ACC112 (cell line): ENCODE measurements around the gene MADD.

Experiments
- H2AFZ ChIP-seq: fragments of 200-600 bp; sonication (generic); one replicate; pipeline ENCODE4 v1.6.0; 2017; ENCODE audit warnings: antibody characterized with exemption, low read length; ENCODE audit not compliant: unreplicated experiment
- H3K27ac ChIP-seq: fragments of 200-600 bp; sonication (generic); 2 replicates; pipeline ENCODE4 v1.5.1; 2014; ENCODE audit warnings: low read depth, mild to moderate bottlenecking, antibody characterized with exemption, low read length, moderate library complexity
- H3K27me3 ChIP-seq: fragments of 200-600 bp; sonication (generic); 2 replicates; pipeline ENCODE4 v1.6.1; 2014; ENCODE audit warnings: mild to moderate bottlenecking, antibody characterized with exemption, low read length, moderate library complexity, mixed read lengths; ENCODE audit not compliant: insufficient read depth
- H3K36me3 ChIP-seq: fragments of 200-600 bp; sonication (generic); 2 replicates; pipeline ENCODE4 v1.6.1; 2016; ENCODE audit warnings: mild to moderate bottlenecking, antibody characterized with exemption, low read length, moderate library complexity, mixed read lengths; ENCODE audit not compliant: insufficient read depth
- H3K4me1 ChIP-seq: fragments of 200-600 bp; sonication (generic); one replicate; pipeline ENCODE4 v1.6.1; 2016; ENCODE audit warnings: low read length, mixed read lengths; ENCODE audit not compliant: insufficient read depth, unreplicated experiment, control insufficient read depth
- H3K4me3 ChIP-seq: fragments of 200-600 bp; sonication (generic); 2 replicates; pipeline ENCODE4 v1.5.1; 2014; ENCODE audit warnings: mild to moderate bottlenecking, low read depth, low read length
- H3K79me2 ChIP-seq: fragments of 200-600 bp; sonication (generic); one replicate; pipeline ENCODE4 v1.6.0; 2016; ENCODE audit warnings: low read length; ENCODE audit not compliant: control insufficient read depth, unreplicated experiment, insufficient read depth

Gene MADD

GRCh38 chr11:47269829-47270305, at the start of gene MADD:
Gene MADD (plus strand): TSS chr11:47270133.
- Histone ChIP-seq H2AFZ (peak within 1 kb of the TSS; percentile 83), H3K4me3 (peak within 1 kb of the TSS; percentile 95), H3K27me3 (no peaks in the 10 kb centered on the region), H3K36me3 (peaks cover 4% of the 10 kb centered on the region; the same call in 1 of the 2 replicates), H3K4me1 (peaks cover 24% of the 10 kb centered on the region), H3K79me2 (peaks cover 36% of the 10 kb centered on the region), H3K27ac (peak within 1 kb of the TSS; percentile 89)

DNA sequence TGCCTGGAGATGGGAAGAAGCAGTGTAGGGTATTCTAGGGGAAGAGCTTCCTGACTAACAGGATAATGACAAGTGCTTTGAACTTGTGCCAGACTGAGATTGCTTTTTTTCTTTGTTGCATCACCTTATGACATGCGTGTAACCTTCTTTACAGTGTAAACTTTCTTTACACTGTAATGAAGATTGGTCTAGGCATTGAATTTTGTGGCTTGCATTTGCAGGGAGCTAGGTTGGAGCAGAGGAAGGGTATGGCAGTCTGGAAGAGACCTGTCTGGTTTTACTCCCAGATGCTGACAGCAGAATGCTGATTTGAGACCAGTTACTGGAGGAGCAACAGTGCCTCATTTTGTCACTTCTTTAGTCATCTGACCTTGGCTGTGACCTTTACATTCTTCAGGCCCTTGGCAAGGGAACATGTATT, 49.5 kb upstream of the MADD start:
- H3K79me2 ChIP-seq, result peaks cover 18% of the 10 kb centered on the region
- H3K36me3 ChIP-seq, result peaks cover 10% of the 10 kb centered on the region; the same call in 1 of the 2 replicates
- H3K4me3 ChIP-seq, result no peak overlapping the region
- H2AFZ ChIP-seq, result no peak overlapping the region
- H3K27me3 ChIP-seq, result no peaks in the 10 kb centered on the region
- peak overlapping the region; percentile 64 for H3K27ac ChIP-seq
- peaks cover 33% of the 10 kb centered on the region for H3K4me1 ChIP-seq

DNA sequence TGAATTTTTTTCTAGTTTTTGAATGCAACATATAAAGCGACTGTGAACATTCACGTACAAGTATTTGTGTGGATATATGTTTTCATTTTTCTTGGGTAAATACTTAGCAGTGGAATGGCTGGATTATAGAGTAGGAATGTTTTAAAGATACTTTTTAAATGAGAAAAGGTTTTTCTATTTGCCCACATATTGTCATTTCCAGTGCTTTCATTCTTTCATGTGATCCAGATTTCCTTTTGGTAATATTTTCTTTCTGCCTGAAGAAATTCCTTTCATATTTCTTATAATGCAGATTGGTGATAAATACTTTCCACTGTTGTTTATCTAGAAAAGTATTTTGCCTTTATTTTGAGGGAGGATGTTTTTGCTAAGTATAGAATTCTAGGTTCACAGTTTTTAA, 47.2 kb upstream of the MADD start:
- peaks cover 14% of the 10 kb centered on the region; the same call in 1 of the 2 replicates for H3K36me3 ChIP-seq
- no peak overlapping the region for H3K4me3 ChIP-seq
- no peak overlapping the region for H2AFZ ChIP-seq
- H3K79me2 ChIP-seq, result peaks cover 9% of the 10 kb centered on the region
- peaks cover 27% of the 10 kb centered on the region for H3K4me1 ChIP-seq
- no peak overlapping the region for H3K27ac ChIP-seq
- H3K27me3 ChIP-seq, result no peaks in the 10 kb centered on the region

GRCh38 chr11:47225552-47226400, 44.2 kb upstream of the MADD start:
- peaks cover 10% of the 10 kb centered on the region; the same call in 1 of the 2 replicates for H3K36me3 ChIP-seq
- no peak overlapping the region for H3K4me3 ChIP-seq
- H3K4me1 ChIP-seq, result peaks cover 7% of the 10 kb centered on the region
- H2AFZ ChIP-seq, result no peak overlapping the region
- no peaks in the 10 kb centered on the region for H3K79me2 ChIP-seq
- no peak overlapping the region for H3K27ac ChIP-seq
- no peaks in the 10 kb centered on the region for H3K27me3 ChIP-seq

GRCh38 chr11:47229161-47229560, 40.8 kb upstream of the MADD start:
- no peaks in the 10 kb centered on the region for H3K27me3 ChIP-seq
- H3K4me3 ChIP-seq, result no peak overlapping the region
- H2AFZ ChIP-seq, result no peak overlapping the region
- H3K27ac ChIP-seq, result no peak overlapping the region
- no peaks in the 10 kb centered on the region for H3K79me2 ChIP-seq
- 0 out of 2 replicates have a peak, but pooled peaks cover 4% of the 10 kb centered on the region for H3K36me3 ChIP-seq
- H3K4me1 ChIP-seq, result peaks cover 6% of the 10 kb centered on the region

DNA sequence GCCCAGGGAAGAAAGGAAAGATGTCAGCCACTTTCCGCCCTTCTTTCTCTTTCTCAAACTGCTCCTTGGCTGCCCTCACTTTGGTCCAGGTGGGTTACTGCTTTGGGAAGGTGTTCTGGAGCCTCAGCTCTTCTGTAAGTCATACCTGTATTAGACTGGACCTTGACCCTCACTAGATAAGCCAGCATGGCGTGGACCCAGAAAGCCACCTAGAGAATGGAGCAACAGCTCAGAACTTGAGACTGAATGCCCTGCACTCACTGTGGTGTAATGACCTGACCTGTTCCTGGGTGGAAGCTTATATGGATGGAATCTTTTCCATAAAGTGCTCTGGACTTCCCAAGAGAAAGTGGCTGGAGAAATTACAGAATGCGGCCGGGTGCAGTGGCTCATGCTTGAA, 36.9 kb upstream of the MADD start:
- Histone ChIP-seq H3K27me3 (no peaks in the 10 kb centered on the region), H3K4me1 (peaks cover 29% of the 10 kb centered on the region), H2AFZ (no peak overlapping the region), H3K36me3 (no peaks in the 10 kb centered on the region), H3K79me2 (no peaks in the 10 kb centered on the region), H3K27ac (no peak overlapping the region), H3K4me3 (no peak overlapping the region)

GRCh38 chr11:47233989-47234668, 35.8 kb upstream of the MADD start:
- Histone ChIP-seq H3K27me3 (no peaks in the 10 kb centered on the region), H3K4me1 (peaks cover 29% of the 10 kb centered on the region), H3K79me2 (no peaks in the 10 kb centered on the region), H3K27ac (peak overlapping the region; percentile 71), H2AFZ (no peak overlapping the region), H3K4me3 (peak overlapping the region; percentile 14; the same call in 1 of the 2 replicates), H3K36me3 (no peaks in the 10 kb centered on the region)

DNA sequence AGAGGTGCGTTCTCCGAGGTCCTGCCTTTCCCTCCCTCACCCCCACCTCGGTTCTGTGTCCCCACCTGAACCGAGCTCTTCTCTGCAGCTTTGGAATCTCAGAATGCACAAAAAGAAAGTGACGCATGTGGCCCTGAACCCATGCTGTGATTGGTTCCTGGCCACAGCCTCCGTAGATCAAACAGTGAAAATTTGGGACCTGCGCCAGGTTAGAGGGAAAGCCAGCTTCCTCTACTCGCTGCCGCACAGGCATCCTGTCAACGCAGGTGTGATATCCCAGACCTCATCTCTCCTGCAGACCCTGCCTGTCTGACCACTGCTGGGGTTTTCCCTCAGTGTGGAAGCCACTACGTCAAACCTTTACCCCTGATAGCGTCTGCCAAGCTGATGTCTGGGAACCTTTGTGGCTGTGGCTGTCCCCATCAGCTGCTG, 35.2 kb upstream of the MADD start:
- no peaks in the 10 kb centered on the region for H3K27me3 ChIP-seq
- H3K79me2 ChIP-seq, result no peaks in the 10 kb centered on the region
- H3K4me1 ChIP-seq, result peaks cover 29% of the 10 kb centered on the region
- peaks cover 5% of the 10 kb centered on the region for H3K36me3 ChIP-seq
- H2AFZ ChIP-seq, result no peak overlapping the region
- H3K4me3 ChIP-seq, result peak overlapping the region; percentile 14; the same call in 1 of the 2 replicates
- H3K27ac ChIP-seq, result peak overlapping the region; percentile 71

- Histone ChIP-seq H3K4me3 (no peak overlapping the region), H2AFZ (no peak overlapping the region), H3K4me1 (peaks cover 29% of the 10 kb centered on the region), H3K27me3 (no peaks in the 10 kb centered on the region), H3K27ac (peak overlapping the region; percentile 71; the same call in 1 of the 2 replicates), H3K36me3 (peaks cover 8% of the 10 kb centered on the region), H3K79me2 (no peaks in the 10 kb centered on the region)
Observed at GRCh38 chr11:47235163-47235562, 34.8 kb upstream of the MADD start.

DNA sequence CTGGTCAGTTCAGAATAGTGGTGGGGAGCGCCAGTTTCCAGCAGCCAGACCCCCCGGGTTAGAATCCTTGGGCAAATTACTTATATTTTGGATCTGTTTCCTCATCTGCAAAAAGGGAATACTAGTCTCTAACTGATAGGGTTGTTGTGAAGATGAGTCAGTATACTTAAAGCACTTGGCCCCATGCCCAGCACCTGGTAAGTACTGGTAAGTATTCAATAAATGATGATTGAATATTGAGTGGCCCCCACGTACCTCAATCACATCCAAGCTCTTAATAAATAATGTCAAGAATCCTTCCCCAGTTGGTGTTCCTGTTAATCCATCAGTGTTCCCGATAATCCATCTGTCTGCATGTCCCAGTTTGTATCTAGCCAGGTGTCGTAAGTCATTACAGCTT, 33.5 kb upstream of the MADD start:
- no peak overlapping the region for H3K27ac ChIP-seq

More for the DNA sequence above, 33.5 kb upstream of the MADD start:
- Histone ChIP-seq H3K27me3 (no peaks in the 10 kb centered on the region), H3K36me3 (peaks cover 8% of the 10 kb centered on the region), H3K4me3 (no peak overlapping the region), H3K4me1 (peaks cover 29% of the 10 kb centered on the region), H3K79me2 (no peaks in the 10 kb centered on the region), H2AFZ (no peak overlapping the region)
